ENCODE results near the gene ZNF547. TPM values are rescaled to one million over a fixed set of nuclear protein-coding genes. Genes with fewer than 3 reads are reported as not detected.

ZNF547 gene
- total and polyA plus RNA-seq, 2 of the 8 experiments (the other 6 are each of a cell fraction or from before 2014, with no cell fraction given), result 1.1 to 2.1 TPM

DNA sequence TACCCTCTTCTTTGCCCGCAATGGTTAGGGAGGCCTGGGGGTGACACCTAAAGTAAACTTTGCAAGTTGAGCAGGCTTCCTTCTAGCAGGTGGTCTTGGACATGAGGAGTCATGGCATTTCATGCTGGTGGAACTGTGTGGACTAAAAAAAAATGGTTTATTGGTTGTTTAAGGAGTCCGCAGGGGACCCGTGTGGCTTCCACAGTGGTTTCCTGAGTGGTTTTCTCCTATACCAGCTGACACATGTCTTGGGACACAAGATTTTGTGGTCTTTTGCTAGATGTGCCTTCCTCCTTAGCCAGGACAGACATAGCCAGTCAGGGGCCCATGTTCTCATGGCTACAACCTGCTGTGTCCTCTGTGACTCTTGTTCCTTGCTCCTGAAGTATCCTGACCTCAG, 41.6 kb upstream of the ZNF547 start (continued):
- TF ChIP-seq KDM4A (IDR thresholded peaks at IDR 0.05; ENCODE audit: low read depth, low read length, severe bottlenecking) (no peak), GTF2F1 (IDR thresholded peaks at IDR 0.05; ENCODE audit: borderline replicate concordance, low read depth, low read length) (no peak)
- TF ChIP-seq, protein P1, sequence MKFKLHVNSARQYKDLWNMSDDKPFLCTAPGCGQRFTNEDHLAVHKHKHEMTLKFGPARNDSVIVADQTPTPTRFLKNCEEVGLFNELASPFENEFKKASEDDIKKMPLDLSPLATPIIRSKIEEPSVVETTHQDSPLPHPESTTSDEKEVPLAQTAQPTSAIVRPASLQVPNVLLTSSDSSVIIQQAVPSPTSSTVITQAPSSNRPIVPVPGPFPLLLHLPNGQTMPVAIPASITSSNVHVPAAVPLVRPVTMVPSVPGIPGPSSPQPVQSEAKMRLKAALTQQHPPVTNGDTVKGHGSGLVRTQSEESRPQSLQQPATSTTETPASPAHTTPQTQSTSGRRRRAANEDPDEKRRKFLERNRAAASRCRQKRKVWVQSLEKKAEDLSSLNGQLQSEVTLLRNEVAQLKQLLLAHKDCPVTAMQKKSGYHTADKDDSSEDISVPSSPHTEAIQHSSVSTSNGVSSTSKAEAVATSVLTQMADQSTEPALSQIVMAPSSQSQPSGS (IDR thresholded peaks at IDR 0.05; ENCODE audit: low read length), result no peak

All from H1 (cell line).